ENCODE measurements around the gene EPHB3. TPM values are rescaled to one million over a fixed set of nuclear protein-coding genes. Genes with fewer than 3 reads are reported as not detected.

Gene EPHB3
- polyA plus RNA-seq, 1 of the 3 experiments (the other 2 are of a cell fraction), result 4.2 TPM

DNA sequence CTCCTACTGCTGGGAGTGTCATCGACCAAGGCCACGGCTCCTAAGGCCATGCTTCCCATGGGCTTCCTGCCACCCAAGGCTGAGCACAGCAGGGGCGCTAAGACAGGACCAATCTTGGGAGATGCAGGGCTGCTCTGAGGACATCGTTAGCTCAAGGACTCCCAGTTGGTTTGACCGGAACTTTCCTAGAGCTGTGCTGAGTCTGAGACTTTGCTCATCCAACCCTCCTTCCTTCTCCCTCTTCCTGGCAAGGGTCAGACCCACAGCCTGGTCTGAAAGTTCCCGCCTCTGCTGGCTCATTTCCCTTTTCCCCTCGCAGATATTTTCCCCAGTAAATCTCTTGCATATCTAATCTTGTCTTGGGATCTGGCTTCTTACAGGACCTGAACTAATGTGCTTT is 57.2 kb downstream of the EPHB3 start:
- Histone ChIP-seq H3K36me3 (replicated peaks in 1 of 2; ENCODE audit: control insufficient read depth in 1 of 2, insufficient read depth in 2 of 2, low read length in 1 of 2) (no peaks in the 10 kb centered on the region), H2AFZ (ENCODE audit: low read depth) (no peak overlapping the region), H3K4me3 (ENCODE audit: low read depth in 2 of 2, low read length in 1 of 2) (no peak overlapping the region), H3K79me2 (ENCODE audit: insufficient read depth) (no peaks in the 10 kb centered on the region), H3K9ac (no peak overlapping the region), H3K27ac (ENCODE audit: low read depth in 2 of 2, low read length in 1 of 2) (no peak overlapping the region), H3F3A (replicated peaks; ENCODE audit: insufficient read depth) (no peaks in the 10 kb centered on the region), H4K20me1 (ENCODE audit: insufficient read depth) (no peaks in the 10 kb centered on the region), H3K9me2 (no peaks in the 10 kb centered on the region), H3K9me3 (no peaks in the 10 kb centered on the region), H3K27me3 (ENCODE audit: insufficient read depth) (no peaks in the 10 kb centered on the region), H3K4me1 (ENCODE audit: control insufficient read depth in 1 of 2, insufficient read depth in 2 of 2, low read depth in 1 of 2, low read length in 1 of 2) (no peaks in the 10 kb centered on the region; a peak in 1 of 4 replicates), H3K4me2 (no peak overlapping the region)
- TF ChIP-seq, protein P1, sequence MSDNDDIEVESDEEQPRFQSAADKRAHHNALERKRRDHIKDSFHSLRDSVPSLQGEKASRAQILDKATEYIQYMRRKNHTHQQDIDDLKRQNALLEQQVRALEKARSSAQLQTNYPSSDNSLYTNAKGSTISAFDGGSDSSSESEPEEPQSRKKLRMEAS (IDR thresholded peaks at IDR 0.05; ENCODE audit: low read depth), result no peak
- TF ChIP-seq, protein P2, sequence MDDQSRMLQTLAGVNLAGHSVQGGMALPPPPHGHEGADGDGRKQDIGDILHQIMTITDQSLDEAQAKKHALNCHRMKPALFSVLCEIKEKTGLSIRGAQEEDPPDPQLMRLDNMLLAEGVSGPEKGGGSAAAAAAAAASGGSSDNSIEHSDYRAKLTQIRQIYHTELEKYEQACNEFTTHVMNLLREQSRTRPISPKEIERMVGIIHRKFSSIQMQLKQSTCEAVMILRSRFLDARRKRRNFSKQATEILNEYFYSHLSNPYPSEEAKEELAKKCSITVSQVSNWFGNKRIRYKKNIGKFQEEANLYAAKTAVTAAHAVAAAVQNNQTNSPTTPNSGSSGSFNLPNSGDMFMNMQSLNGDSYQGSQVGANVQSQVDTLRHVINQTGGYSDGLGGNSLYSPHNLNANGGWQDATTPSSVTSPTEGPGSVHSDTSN (IDR thresholded peaks at IDR 0.05), result no peak
- no peak for TF ChIP-seq JUND (IDR thresholded peaks at IDR 0.05)
- TF ChIP-seq GABPA (IDR thresholded peaks at IDR 0.05; ENCODE audit: low read depth), result no peak
- TF ChIP-seq TEAD4 (IDR thresholded peaks at IDR 0.05; ENCODE audit: borderline replicate concordance, insufficient read depth), result no peak
- TF ChIP-seq, protein P3, sequence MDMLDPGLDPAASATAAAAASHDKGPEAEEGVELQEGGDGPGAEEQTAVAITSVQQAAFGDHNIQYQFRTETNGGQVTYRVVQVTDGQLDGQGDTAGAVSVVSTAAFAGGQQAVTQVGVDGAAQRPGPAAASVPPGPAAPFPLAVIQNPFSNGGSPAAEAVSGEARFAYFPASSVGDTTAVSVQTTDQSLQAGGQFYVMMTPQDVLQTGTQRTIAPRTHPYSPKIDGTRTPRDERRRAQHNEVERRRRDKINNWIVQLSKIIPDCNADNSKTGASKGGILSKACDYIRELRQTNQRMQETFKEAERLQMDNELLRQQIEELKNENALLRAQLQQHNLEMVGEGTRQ (IDR thresholded peaks at IDR 0.05; ENCODE audit: borderline replicate concordance, low read depth, low read length), result no peak
- no peak for DNase-seq
- 63% methylated on average over 5 of the region's 7 CpGs for WGBS (ENCODE audit: low lambda C conversion rate)
- CTCF ChIA-PET, result no interaction called here
- POLR2A ChIA-PET, result no interaction called here

DNA sequence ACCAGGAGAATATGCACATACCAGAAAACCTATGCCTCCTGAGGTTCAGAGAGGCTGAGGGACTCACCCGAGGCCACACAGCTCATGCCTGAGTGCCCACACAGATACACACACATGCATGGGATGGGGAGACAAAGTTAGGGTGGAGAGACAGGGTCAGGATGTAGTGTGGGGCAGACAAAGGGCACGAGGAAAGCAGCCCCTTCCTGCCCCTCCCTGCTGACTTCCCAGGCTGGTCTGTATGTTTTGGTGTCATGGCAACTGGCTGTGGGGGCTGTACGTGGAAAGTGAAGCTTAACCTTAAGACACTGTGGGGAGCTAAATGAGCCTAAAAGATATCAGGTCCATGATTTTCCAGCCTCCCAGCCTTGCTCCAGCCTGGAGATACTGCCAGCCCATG is 57.8 kb downstream of the EPHB3 start:
- Histone ChIP-seq H3K27me3 (ENCODE audit: insufficient read depth) (no peaks in the 10 kb centered on the region), H3K79me2 (ENCODE audit: insufficient read depth) (no peaks in the 10 kb centered on the region), H2AFZ (ENCODE audit: low read depth) (no peak overlapping the region), H3F3A (replicated peaks; ENCODE audit: insufficient read depth) (no peaks in the 10 kb centered on the region), H3K4me3 (ENCODE audit: low read depth in 2 of 2, low read length in 1 of 2) (no peak overlapping the region), H4K20me1 (ENCODE audit: insufficient read depth) (no peaks in the 10 kb centered on the region), H3K9me2 (no peaks in the 10 kb centered on the region), H3K27ac (ENCODE audit: low read depth in 2 of 2, low read length in 1 of 2) (no peak overlapping the region), H3K9me3 (no peaks in the 10 kb centered on the region), H3K4me1 (ENCODE audit: control insufficient read depth in 1 of 2, insufficient read depth in 2 of 2, low read depth in 1 of 2, low read length in 1 of 2) (no peaks in the 10 kb centered on the region; a peak in 1 of 4 replicates), H3K4me2 (no peak overlapping the region), H3K36me3 (replicated peaks in 1 of 2; ENCODE audit: control insufficient read depth in 1 of 2, insufficient read depth in 2 of 2, low read length in 1 of 2) (no peaks in the 10 kb centered on the region), H3K9ac (no peak overlapping the region)
- ChIA-PET CTCF (interaction anchor here (1.2 kb wide), 1 partner anchor 58 kb away, joined by 5 read pairs; the partner anchor contains the start of gene EPHB3), POLR2A (no interaction called here)
- DNase-seq, result no peak
- no peak for TF ChIP-seq CHD2 (IDR thresholded peaks at IDR 0.05; ENCODE audit: low read length, partially characterized antibody)
- no peak for TF ChIP-seq EP300 (IDR thresholded peaks at IDR 0.05; ENCODE audit: borderline replicate concordance in 1 of 2, low read depth in 1 of 2, low read length in 1 of 2)
- no peak for TF ChIP-seq NRF1 (IDR thresholded peaks at IDR 0.05; ENCODE audit: low read depth, low read length)
- TF ChIP-seq FOXJ3 (CRISPR knock-in tag; IDR thresholded peaks at IDR 0.05), result no peak
- TF ChIP-seq, protein P1 (IDR thresholded peaks at IDR 0.05; ENCODE audit: low read depth), result no peak
- TF ChIP-seq TCF12 (IDR thresholded peaks at IDR 0.05), result no peak
- no peak for TF ChIP-seq SIN3A (IDR thresholded peaks at IDR 0.05; ENCODE audit: borderline replicate concordance, low read depth, low read length)
- TF ChIP-seq MXI1 (IDR thresholded peaks at IDR 0.05; ENCODE audit: low read depth, low read length), result no peak
- no peak for TF ChIP-seq FOXM1 (IDR thresholded peaks at IDR 0.05; ENCODE audit: low read depth)
- TF ChIP-seq, protein P2 (IDR thresholded peaks at IDR 0.05), result no peak
- TF ChIP-seq SMC3 (IDR thresholded peaks at IDR 0.05; ENCODE audit: low read depth, low read length), result no peak
- TF ChIP-seq RXRA (IDR thresholded peaks at IDR 0.05; ENCODE audit: borderline replicate concordance, low read depth), result no peak
- no peak for TF ChIP-seq GATA2 (CRISPR knock-in tag; IDR thresholded peaks at IDR 0.05)
- TF ChIP-seq MEF2A (IDR thresholded peaks at IDR 0.05; ENCODE audit: borderline replicate concordance, low read depth), result no peak
- TF ChIP-seq EZH2phosphoT487 (IDR thresholded peaks at IDR 0.05; ENCODE audit: borderline replicate concordance, low read depth), result no peak
- no peak for TF ChIP-seq POLR2AphosphoS5 (IDR thresholded peaks at IDR 0.05; ENCODE audit: low read depth, low read length)
- TF ChIP-seq RAD21 (IDR thresholded peaks at IDR 0.05; ENCODE audit: low read length), result no peak
- TF ChIP-seq, protein P3 (IDR thresholded peaks at IDR 0.05; ENCODE audit: borderline replicate concordance, low read depth, low read length), result no peak
- 66% methylated on average over 3 of the region's 3 CpGs for WGBS (ENCODE audit: low lambda C conversion rate)

Data from SK-N-SH (cell line).